HG03378 (cell line): ENCODE data around the gene MAP4K4.

Experiments
- ATAC-seq: cut with Tn5 transposase; IDR thresholded peaks from one replicate; pipeline ENCODE4 v1.9.1; 2021; ENCODE audit warnings: mild to moderate bottlenecking, moderate library complexity; ENCODE audit not compliant: unreplicated experiment

Gene MAP4K4

DNA sequence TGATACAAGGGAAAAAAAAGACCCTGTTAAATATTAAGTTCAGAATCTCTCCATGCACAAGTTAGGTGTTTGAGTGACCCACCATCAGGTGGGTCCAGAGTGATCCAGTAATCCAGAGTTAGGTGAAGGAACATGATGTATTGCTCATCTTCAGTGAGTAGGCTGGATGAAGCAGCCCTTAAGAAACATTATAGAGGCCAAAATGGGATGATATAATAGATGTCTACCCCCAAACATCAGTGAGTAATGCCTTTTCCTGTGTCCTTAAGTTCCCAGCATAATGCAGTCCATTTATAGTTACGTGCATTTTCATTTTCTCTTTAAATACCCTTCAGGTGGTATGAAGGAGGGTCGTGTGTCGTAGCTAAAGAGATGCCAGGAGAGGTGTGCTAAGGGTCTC, 89.6 kb downstream of the MAP4K4 start:
- ATAC-seq, result no peak

DNA sequence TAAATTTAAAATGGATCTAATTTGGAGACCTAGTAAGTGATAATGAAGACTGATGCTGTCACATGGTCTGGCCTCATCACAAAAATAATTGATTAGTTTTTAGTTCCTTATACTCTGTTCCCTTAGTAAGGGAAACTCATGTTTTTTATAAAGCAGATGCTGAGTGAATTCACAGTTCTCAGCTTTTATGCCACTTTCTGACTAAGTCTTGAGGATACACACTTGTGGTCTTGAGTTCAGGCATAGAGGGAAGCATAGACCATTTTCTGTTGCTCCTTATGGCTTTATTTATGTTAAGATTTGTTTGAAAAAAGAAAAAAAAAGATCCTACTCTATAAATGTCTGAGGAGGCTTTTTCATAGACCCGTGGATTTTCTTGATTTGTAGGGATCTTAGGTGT, 91.1 kb downstream of the MAP4K4 start:
- no peak for ATAC-seq

DNA sequence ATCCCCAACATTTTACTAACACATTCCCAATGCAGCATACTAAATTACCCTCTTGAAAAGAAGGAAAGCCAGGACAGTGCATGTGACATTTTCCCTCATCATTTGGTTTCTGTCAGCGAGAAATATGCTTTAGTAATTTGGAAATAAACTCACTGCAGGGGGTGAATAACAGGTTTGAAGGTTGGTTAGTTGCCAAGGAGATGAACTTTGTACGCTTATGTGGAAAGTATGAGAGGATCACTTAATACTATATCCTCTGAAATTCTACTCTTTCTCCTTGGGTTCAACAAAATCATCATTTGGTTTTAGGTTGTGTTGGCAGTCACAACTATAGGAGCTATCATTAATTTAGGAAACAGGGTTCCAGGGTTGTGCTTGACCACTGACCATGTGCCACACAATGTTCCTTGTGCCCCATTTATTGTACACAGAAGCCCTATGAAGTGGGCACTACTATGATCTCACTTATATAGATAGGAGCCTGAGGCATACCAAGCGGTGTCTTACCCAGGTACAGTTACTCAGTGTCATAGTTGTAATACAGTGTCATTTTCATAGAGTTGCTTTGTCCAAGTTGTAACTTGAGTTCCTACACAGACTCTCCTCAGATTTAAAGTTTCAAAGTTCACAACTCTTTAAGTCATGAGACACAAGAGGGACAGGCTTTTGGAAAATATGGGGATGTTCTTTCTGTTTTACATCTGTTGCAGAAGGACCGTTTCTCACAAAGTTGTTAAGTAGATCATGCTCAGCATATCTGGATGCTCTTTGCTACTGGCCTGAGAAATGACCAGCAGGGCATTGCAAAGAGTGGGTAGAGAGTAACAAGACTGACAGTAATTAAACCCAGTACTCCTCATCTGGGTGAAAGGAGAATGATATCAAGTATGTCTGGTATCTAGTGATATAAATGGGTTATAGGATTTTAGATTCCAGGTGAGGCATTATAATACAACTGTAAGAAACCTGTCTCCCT, 91.8 kb downstream of the MAP4K4 start:
- ATAC-seq, result no peak

DNA sequence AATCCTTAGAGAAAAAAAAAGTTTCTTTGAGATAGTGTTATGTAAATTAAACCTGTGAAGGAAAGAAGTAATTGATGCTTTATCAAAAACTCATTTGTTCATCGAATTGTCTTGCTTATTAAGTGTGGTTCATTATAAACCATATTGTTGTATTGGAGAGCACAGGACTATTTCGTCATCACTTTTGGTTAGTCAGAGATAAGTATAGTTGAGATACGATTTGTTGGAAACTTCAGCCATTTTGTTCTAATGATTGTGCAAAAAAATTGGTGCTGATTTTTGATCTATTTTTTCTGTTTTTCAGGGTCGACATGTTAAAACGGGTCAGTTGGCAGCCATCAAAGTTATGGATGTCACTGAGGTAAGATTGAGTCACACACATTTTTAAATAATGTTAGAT, 92.9 kb downstream of the MAP4K4 start:
- no peak for ATAC-seq

DNA sequence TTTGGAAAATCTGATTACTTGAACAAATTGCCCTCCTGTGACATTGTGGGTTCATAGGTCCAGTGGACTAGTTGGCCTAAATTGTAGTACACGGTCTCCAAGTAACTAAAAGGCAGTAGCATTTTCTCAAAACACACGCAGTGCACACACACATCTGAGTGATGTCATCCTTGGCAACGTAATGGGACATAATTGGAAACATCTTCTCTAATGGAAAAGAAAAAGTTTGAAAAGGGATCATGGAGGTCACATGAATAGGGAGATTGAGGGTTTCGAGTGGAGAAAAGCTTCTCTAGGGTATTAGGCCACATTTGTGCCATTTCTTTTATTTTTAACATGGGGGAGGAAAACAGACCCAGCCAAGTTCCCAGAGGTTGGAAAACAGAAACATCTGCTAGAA, 93.3 kb downstream of the MAP4K4 start:
- no peak for ATAC-seq

DNA sequence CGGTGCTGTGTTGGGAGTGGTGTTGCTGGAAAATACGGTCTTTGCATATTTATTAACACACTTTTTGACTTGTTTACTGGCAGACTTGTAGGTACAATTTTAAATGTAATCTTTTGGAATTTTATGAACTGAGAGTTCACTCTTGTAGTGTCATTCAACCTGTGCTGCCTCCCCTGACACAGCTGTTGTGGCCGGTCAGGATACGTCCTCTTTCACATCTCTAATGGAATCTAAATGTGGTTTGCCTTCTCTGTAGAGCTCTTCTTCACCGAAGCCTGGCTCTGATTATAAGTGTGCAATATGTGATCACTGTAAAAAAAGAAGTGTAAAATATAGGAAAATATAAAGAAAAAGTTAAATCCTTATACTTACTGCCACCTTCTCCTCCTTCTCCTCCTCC, 94.7 kb downstream of the MAP4K4 start:
- no peak for ATAC-seq

DNA sequence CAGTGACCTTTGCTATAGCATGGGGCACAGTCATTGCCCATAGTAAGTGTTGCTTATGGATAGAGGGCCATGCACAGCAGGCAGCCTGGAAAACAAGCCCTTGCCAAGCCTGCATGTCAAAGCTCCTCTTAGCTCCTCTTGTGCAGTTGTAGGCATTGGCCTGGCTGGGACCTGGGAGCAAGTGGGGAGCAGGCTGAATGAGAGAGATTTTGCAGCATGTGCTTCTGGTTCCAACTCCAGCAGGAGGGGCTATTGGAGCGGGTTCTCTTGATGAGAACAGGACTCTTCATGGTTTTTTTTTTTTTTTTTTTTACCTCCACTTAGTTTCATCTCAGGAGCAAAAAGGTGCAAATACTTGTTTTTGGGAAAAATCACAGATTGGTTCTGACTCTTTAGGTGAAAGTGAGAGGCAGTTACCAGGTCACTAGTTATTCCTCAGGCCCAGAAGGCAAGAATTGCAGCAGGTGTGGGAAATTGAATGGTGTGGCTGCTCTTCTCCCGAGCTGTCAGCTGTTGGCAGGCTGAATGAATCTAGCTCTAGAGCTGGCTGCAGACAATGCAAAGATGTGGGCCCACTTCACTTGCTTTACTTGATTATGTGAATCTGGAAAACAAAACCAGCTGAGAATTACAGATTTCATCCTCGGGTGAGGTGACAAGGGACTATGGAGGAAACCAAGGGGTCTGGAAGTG, 95.9 kb downstream of the MAP4K4 start:
- no peak for ATAC-seq

DNA sequence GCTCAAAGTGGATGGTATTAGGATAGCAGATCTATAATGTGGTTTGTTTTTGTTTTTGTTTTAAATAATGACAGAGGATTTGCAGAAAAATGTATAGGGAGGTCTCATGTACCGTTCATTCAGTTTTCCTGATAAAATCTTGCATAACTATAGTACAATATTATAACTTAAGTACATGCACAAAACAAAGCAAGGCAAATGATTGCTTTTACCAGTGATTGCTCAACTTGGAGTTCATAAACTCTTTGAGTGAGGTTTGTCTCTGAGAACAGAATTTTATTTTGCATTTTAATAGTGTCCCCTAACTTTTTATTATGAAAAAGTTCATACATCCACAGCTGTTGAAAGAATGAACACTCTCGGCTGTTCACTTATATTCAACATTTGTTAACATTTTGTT, 96.6 kb downstream of the MAP4K4 start:
- ATAC-seq, result no peak

DNA sequence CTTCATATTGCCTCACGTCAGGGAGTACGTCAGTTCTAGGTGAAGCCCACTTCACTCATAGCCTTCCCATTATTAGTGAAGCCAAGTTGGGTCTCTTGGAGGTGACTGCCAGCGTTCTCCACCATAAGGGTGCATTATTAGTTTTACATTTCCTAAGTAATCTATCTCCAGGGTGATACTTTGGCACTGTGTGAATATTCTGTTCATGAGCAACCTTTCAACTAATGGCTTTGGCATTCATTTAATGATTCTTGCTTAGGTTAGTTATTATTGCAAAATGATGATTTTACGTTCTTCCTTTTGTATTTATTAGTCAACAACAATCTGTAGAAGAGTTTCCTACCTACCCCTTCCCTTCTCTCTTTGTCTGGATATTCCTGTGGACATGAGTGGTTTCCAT, 97.5 kb downstream of the MAP4K4 start:
- no peak for ATAC-seq

DNA sequence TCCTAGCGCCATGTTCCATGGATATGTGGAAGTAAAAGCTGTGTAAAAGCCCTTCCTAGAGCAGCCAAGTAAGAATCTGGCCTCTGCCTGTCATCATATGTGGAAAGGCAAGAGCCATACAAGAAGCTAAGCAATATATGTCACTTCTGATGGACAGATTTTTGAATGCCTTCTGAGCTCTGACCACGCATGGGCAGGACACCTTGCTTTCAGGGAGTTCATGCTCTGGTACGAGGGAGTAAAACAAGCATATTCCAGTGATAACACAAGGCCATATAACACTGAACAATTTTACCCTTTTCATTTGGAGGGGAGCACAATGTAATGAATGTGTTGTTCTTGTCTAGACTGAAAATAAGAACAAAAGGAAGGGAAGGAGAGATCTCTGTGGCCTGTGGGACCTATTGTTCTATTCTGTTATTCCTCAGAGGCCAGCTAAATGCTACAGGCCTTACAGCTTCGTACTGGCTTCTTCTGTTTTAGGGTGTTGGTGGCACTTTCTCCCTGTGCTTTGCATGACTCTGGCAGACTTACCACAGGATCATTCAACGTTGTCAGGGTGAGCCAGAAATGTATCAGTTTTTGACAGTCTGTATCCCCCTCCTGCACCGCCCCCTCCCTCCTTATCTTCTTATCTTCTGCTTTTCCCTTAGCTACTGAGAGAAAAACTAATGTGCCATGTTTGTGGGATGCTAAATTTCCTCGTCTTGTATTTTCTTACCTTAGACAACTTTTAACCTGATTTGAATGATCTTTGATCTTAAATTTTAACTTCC, 99.5 kb downstream of the MAP4K4 start:
- no peak for ATAC-seq

DNA sequence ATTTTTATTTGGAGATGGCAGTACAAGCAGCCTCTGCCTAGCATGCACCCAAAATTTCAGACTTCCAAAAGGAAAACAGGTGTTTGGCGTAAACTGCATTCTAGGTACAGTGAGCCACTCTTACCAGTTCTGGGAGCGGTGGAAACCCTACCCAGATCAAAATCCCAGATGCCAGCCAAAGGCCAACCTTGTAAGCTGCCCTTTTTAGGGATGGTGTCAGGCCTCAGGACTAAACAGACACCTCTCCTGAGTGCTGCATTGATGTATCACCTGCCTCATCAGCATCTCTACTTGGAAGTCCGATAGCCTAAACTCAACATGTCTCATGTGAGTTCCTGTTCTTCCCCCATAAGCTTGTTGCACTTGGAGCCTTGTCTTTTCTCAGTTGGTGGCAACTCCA, 104.0 kb downstream of the MAP4K4 start:
- ATAC-seq, result no peak

DNA sequence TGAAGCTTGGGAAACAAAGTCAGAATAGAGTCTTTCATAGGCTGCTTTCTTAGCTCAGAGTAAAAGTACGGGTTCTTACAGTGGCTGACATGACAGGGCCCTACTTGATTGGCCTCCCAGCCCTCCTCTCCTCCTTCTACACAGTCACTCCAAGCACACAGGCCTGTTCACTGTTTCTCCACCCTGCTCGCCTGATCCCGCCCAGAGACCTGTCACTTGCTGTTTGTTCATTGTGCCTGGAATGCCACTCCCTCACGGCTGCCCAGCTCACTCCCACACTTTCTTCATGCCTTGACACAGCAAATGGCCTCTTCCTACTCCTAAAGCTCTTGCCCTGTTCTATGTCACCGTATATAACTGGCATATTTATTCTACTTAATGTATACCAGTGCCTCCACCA, 104.8 kb downstream of the MAP4K4 start:
- no peak for ATAC-seq

DNA sequence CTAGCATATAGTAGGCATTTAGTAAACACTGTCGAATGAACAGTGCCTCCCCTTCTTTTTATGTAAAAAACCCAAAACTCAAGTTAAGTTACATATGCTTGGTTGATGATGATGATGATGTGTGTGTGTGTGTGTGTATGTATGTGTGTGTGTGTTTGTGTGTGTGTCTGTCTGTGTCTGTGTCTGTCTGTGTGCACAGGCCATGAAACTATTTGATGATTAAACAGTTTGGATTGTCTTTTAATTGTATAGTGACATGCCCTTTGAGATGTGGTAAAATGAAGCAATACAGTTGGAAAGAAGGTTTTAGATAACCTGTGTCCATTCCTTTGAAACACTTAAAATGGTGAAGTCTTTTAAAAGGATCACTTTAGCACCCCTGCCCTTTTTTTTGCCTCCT, 105.6 kb downstream of the MAP4K4 start:
- no peak for ATAC-seq

DNA sequence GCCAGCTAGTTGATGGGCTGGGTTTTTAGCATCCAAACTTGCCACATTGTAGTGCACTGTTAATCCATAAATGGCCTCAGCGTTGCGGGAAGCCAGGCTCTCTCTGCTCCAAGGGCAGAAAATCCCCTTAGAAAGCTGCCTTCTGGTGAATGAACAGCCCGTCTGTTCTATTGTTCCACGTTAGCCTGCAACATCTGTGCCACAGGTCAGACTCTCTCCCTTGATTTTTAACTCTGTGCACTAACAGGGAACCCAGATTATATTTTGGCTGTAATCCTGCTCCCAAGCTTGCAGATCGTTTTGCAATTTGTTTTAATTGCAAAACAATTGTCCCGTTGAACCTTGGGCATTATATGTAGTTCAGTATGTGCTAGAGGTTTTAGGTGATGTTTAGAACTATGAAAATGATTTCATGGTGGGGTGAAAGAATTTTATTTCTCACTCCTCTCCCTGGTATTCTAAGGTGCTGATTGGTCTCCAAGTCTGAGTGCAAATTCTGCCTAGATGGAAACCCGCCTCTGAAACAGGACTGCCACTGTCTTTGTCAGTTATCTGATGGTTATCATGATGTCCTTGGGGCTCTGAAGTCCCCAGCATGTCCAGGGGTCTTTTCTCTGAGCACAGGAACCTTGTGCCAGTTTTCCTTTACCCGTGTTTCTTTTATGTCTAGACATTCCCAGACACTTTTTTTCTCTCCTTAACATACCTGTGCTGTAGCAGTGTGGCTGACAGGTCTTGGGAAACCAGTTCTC, 106.6 kb downstream of the MAP4K4 start:
- ATAC-seq, result no peak

DNA sequence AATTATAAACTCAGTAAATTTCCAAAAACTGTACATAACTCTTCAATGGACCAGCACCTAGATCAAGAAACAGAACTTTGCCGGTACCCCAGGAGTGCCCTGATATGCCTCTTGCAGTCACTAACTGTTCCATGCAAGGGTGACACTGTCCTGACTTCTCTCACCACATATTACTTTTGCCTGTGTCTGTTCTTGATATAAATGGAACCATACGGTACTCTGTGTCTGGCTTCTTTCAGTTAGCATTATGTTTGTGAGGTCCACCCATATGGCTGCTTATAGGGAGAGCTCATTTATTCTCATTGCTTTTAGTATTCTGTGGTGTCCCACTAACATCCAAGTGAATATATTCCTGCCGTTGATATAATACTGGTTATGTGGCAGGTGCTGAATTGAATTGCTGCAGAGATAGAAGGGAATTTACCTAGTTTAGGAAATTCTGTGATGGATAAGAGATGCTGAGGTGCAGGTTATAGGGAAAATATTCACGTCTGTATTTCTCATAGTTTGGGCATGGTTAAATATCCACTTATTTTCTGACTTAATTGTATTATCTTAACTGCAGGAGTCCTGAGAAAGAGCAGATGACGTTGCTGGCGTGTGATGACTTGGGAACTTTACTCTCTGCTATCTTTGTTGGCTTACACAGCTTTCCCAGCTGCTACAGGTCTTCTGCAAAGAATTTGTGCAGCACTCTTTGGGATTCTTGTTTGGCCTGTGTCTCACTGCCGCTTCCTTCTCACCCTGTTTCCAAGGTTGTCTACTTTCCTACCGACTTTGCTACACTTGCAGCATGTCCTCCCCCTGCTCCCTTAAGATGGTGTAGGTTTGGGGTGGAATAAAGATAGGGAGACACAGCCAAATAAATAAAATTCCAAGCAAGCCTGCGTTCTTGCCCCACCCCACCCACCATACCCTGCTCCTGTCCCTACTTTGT, 107.9 kb downstream of the MAP4K4 start:
- no peak for ATAC-seq

DNA sequence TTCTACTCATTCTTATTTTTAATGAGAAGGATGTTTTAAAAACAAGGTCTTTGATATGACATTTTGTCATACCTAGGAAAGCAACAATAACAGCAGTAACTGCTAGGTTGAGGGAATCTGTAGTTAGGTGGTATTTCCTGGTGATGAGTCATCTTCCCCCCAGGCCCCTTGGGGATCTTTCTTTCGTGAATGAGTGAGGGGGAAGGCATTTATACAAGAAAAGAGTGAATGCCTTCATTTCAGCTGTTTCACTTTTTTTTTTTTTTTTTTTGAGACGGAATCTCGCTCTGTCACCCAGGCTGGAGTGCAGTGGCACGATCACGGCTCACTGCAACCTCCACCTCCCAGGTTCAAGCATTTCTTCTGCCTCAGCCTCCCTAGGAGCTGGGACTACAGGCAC, 108.6 kb downstream of the MAP4K4 start:
- no peak for ATAC-seq

DNA sequence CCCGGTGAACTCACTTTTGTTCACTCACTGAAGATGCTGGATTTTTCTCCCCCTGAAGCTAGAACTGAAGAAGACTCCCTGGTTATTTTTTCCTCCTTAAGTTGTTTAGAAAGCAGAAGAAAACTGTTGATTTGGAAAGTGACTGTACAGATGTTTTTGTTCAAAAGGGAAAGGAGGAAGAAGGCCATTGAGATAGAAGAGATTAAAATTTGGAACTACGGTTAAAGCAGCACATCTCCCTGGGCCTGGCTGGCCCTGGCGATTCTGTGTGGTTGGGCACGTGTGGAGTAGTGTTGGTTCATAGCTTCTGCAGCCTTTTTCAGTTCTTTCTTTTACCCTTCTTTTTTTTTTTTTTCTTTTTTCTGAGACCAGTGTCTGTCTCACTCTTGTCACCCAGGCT, 109.2 kb downstream of the MAP4K4 start:
- no peak for ATAC-seq

DNA sequence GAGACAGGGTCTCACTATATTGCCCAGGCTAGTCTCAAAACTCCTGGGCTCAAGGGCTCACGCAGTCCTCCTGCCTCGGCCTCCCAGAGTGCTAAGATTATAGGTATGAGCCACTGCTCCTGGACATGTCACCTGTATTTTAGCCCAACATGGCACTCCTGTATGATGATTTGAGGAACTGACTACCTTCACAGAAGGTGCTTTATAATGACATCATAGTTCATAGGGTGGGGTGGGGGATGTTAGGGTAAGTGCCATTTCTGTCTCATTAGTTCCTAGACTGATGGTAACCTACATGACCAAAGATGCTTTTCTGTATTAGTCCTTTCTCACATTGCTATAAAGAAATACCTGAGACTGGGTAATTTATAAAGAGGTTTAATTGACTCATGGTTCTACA, 109.7 kb downstream of the MAP4K4 start:
- no peak for ATAC-seq

DNA sequence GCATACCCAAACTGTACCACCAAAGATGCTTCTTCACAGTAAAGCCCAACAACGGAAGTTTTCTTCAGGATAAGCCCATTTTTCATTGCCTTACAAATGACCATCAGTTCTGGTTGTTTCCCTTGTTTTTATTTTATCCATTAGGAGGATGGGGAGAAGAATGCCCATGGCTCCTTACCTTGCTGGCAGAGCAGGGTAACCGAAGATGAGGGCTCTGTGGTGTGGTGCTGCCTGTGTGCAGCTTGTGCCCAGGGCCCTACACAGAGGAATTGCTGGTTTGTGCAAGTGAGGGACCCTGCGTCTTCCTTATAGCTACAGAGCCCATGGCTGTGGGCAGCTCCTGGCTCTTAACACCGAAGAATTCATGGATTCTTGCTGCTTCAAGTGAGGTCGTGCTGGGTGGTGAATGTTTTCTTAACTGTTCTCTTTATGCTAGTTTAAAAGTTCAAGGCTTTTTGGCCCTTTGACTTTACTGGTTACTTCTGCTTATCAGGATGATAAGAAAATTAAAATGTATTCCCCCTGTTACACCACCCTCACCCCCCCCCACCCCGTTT, 110.6 kb downstream of the MAP4K4 start:
- no peak for ATAC-seq
